GM13977 (cell line): ENCODE measurements around the gene ADCY3.

Experiments
- DNase-seq: peaks from one replicate; pipeline ENCODE4 v3.0.0; 2012; ENCODE audit warnings: low spot score
- CTCF ChIP-seq: IDR thresholded peaks from 2 replicates; pipeline ENCODE4 v1.5.1; 2012; ENCODE audit warnings: mild to moderate bottlenecking, control low read depth; ENCODE audit not compliant: insufficient read depth; ENCODE audit errors: extremely low read depth, missing control alignments
- in situ Hi-C: fragments of 300-500 bp; cut with MboI; formaldehyde crosslinking; loops from one replicate; pipeline ENCODE4 v1.12.0; 2022; ENCODE audit warnings: low sequenced_read_pairs, low pct_unique_long_range_greater_than_20kb, mixed read lengths, inconsistent platforms; ENCODE audit not compliant: unreplicated experiment

The ADCY3 gene

DNA sequence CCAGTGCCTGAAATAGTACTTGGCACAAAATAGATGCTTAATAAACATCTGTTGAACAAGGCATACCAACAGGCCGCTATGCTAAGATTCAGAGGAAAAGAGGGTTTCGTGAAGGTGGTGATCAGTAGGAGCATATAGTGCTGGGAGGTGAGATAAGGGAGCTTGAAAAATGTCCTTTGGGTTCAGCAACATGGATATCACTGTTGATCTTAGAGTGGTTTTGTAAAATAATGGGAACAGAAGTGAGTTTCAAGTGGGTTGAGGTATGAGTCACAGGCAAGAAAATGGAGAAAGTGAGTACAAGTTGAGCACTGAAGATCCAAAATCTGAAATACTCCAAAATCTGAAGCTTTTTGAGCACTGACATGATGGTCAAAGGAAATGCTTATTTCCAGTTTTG, 122.4 kb downstream of the ADCY3 start:
- in situ Hi-C loops = loop anchor here (25.0 kb wide), 1 partner anchor 185 kb away; no protein-coding TSS in a partner anchor
- TF ChIP-seq CTCF = no peak
- DNase-seq = no peak

- no peak for TF ChIP-seq CTCF
- peak; percentile 28 for DNase-seq
- in situ Hi-C loops = loop anchor here (25.0 kb wide), 1 partner anchor 182 kb away; no protein-coding TSS in a partner anchor
Measured at GRCh38 chr2:24793761-24794435, 126.1 kb downstream of the ADCY3 start.

- peak; percentile 96 for DNase-seq
- in situ Hi-C loops = loop anchor here (25.0 kb wide), 1 partner anchor 181 kb away; no protein-coding TSS in a partner anchor
- peak; percentile 36 for TF ChIP-seq CTCF
Measured at GRCh38 chr2:24792874-24793760, 126.9 kb downstream of the ADCY3 start, which contains the start of the genes CENPO and PTRHD1. Gene CENPO, plus strand, starts transcription at chr2:24793425. Its CDS starts 495 bp downstream, at chr2:24793920. Gene PTRHD1, minus strand, starts transcription at chr2:24793391. Its CDS starts 14 bp downstream, at chr2:24793377.

- in situ Hi-C loops = loop anchor here (25.0 kb wide), 1 partner anchor 180 kb away; no protein-coding TSS in a partner anchor
- no peak for DNase-seq
- no peak for TF ChIP-seq CTCF
Measured at GRCh38 chr2:24792542-24792873, 127.5 kb downstream of the ADCY3 start.

- TF ChIP-seq CTCF = no peak
- in situ Hi-C loops = loop anchor here (25.0 kb wide), 1 partner anchor 179 kb away; no protein-coding TSS in a partner anchor
- DNase-seq = no peak
Measured at GRCh38 chr2:24791452-24791851, 128.6 kb downstream of the ADCY3 start.

- in situ Hi-C loops = loop anchor here (25.0 kb wide), 1 partner anchor 177 kb away; no protein-coding TSS in a partner anchor
- no peak for DNase-seq
- TF ChIP-seq CTCF = no peak
Measured at GRCh38 chr2:24788816-24789215, 131.2 kb downstream of the ADCY3 start.
